ENCODE data around the gene ANKMY1.

The ANKMY1 gene

GRCh38 chr2:240502059-240502429 is 55.7 kb downstream of the ANKMY1 start:
- DNase-seq = no peak

GRCh38 chr2:240501531-240501991 is 56.2 kb downstream of the ANKMY1 start:
- DNase-seq = no peak

GRCh38 chr2:240500561-240501423 is 57.0 kb downstream of the ANKMY1 start:
- DNase-seq = no peak

DNA sequence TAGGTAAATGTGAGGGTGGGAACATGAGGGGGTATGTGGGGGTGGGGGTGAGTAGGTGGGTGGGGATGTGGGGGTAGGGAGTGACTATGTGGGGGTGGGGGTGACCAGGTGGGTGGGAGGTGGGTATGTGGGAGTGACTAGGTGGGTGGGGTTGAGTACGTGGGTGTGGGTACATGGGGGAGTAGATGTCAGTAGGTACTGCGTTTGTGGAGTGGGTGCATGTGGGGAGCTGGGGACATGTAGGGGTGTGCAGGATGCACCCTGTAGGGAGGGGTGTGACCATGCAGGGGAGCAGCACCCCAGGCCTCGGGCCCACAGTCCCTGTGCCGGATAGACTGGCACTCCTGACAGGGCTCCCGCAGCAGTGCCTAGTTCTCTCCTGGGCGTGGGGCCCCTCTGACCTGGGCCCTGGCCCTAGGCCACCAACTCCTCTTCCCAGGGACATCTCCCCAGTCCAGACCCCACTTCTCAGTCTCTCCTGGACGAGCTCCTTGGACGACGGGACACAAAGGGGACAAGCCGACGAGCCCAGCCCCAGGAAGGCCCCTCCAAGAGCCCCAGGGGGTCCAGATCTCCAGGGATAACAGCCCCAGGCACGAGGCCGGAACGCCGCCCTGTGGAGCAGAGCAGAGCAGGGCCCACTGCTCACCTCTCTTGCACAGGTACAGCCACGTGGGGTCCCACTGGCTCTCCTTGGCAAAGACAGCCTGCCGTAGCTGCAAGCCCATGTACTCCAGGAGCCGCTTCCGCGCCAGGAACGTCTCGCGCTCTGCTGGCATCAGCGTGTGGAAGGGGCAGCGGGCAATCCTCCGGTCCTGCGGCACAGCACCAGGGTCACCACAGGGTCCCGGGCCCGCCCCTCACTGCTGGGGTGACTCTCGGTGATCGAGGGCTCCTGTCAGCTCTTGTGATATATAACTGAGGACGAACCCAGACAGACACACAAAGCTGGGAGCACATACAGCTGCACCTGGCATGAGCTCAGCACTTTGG is 58.2 kb downstream of the ANKMY1 start:
- DNase-seq = no peak

- no peak for DNase-seq
These were observed 58.9 kb downstream of the ANKMY1 start for GRCh38 chr2:240498958-240499260.

GRCh38 chr2:240498171-240498957 is 59.4 kb downstream of the ANKMY1 start:
- no peak for DNase-seq

DNA sequence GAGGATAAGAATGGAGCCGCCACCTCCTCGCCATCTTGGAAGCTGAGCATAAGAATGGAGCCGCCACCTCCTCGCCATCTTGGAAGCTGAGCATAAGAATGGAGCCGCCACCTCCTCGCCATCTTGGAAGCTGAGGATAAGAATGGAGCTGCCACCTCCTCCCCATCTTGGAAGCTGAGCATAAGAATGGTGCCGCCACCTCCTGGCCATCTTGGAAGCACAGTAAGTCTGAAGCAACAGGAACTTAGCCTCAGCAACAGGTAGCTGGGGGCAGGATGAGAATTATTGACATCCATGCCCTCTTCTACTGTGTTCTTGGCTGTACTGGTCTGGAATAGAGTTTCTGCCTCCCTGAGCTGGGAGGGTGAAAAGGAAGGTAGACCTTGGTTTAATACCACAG is 60.7 kb downstream of the ANKMY1 start:
- DNase-seq = peak in 1 of 2 experiments; percentile 23

DNA sequence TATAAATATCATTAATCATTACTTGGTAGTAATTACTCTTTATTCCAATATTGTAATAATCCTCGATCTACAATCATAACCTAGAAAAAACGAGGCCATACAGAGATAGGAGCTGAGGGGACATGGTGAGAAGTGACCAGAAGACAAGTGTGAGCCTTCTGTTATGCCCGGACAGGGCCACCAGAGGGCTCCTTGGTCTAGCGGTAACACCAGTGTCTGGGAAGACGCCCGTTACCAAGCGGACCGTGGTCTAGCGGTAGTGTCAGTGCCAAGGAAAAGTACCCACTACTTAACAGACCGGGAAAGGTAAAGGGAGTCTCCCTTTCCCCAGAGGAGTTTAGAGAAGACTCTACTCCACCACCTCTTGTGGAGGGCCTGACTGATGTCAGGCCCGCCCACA is 62.8 kb downstream of the ANKMY1 start:
- DNase-seq = peak in 1 of 2 experiments; percentile 14

DNA sequence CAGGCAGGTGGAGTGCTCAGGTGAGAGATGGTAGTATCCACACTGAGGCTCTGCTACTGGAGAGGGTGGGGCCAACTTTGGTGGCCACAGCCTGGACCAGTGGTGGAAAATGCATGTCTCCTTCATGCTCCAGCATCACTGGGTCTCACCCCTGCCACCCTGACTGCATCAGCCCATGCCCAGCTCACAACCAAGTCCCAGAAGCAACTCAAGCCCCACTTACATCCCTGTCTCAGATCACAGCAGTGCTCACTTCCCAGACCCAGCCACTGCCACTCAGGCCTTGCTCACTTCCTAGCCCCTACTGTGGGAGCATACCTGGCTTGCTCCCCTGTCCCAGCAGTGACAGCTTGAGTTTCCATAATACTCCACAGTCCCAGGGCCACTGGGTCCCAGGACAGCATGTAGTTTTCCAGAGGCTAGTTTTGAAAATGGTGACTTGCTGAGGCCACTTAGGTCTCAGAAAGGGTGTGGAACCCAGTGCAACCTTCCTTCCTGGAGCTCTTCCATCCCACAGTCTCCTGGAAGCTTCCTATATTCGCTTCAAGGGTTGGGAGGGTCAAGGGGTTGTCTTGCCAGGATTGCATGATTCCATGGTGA is 63.5 kb downstream of the ANKMY1 start:
- no peak for DNase-seq

DNA sequence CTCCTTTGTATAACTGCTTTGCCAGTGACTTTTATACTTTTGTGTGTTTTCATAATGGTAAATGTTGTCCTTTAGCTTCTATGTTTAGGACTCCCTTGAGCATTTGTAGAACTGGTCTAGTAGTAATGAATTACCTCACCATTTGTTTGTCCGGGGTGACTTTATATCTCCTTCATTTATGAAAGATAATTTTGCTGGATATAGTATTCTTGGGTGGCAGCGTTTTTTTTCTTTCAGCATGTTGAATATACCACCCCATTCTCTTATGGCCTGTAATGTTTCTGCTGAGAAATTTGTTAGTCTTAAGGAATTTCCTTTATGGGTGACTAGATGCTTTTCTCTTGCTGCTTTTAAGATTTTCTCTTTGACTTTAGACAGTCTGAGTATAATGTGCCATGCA is 66.3 kb downstream of the ANKMY1 start:
- DNase-seq = no peak

DNA sequence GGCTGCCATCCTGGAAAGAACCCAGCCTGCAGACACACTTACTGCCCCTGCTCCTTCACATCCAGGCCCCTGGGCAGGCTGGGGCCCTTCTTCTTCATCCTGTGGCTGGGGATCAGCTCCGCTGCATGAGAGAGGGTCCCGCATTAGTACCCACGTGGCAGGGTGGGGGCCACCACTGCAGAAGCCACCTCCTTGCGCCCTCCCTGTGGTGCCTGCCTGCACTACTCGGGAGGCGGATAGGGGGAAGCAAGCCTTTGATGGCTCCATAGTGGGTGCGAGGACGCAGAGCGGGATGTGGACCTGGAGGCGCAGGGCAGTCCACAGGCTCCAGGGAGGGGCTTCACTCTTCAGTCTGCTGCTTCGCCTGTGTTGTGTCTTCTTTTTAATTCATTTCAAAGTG is 75.6 kb downstream of the ANKMY1 start:
- DNase-seq = no peak

- DNase-seq = no peak
These were observed 76.1 kb downstream of the ANKMY1 start for GRCh38 chr2:240481720-240482119.

- no peak for DNase-seq
These were observed 76.8 kb downstream of the ANKMY1 start for GRCh38 chr2:240480834-240481623.

- DNase-seq = no peak
These were observed 78.7 kb downstream of the ANKMY1 start for GRCh38 chr2:240479111-240479501.

- DNase-seq = no peak
These were observed 79.3 kb downstream of the ANKMY1 start for GRCh38 chr2:240478346-240479110.

DNA sequence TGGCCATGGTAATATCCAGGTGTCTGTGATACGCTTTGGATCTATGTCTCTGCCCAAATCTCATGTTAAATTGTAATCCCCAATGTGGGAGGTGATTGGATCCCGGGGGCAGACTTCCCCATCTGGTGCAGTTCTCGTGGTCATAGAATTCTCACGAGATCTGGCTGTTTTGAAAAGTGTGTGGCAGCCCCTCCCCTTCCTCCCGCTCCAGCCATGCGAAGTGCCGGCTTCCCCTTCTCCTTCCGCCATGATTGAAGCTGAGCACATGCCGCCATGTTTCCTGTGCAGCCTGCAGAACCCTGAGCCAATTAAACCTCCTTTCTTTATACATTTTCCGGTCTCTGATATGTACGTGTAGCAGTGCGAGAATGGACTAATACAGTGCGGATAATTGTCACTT is 79.9 kb downstream of the ANKMY1 start:
- DNase-seq = no peak

- DNase-seq = no peak
These were observed 84.6 kb downstream of the ANKMY1 start for GRCh38 chr2:240473211-240473610.

GRCh38 chr2:240472078-240472790 is 85.6 kb downstream of the ANKMY1 start:
- no peak for DNase-seq

- no peak for DNase-seq
These were observed 88.0 kb downstream of the ANKMY1 start for GRCh38 chr2:240469740-240470139.

GRCh38 chr2:240469239-240469636 is 88.5 kb downstream of the ANKMY1 start:
- DNase-seq = no peak
